Astrocyte (in vitro differentiated cells and primary cell): ENCODE measurements around the gene CLSTN3. TPM values are rescaled to one million over a fixed set of nuclear protein-coding genes. Genes with fewer than 3 reads are reported as not detected.

ENCODE experiments used
- DNase-seq: peaks from one replicate; pipeline ENCODE4 v3.0.0-alpha.2; 2010; ENCODE audit warnings: low read depth
- FAIRE-seq: peaks from 2 replicates; lab custom pipeline; 2011; peaks lifted over from hg19 to GRCh38; lab: Jason Lieb, UNC
- H2AFZ ChIP-seq: 2 replicates; pipeline ENCODE4 v1.6.0; 2012; ENCODE audit warnings: low read depth, low read length, inconsistent platforms
- H3K27ac ChIP-seq: 2 replicates; pipeline ENCODE4 v1.5.1; 2011; ENCODE audit warnings: low read depth, low read length, inconsistent platforms
- H3K27me3 ChIP-seq: 2 replicates; pipeline ENCODE4 v1.6.0; 2011; ENCODE audit warnings: low read length, inconsistent platforms; ENCODE audit not compliant: insufficient read depth
- H3K36me3 ChIP-seq: 2 replicates; pipeline ENCODE4 v1.5.1; 2011; ENCODE audit warnings: low read length, inconsistent platforms; ENCODE audit not compliant: insufficient read depth
- H3K4me1 ChIP-seq: 2 replicates; pipeline ENCODE4 v1.5.1; 2011; ENCODE audit warnings: low read length, inconsistent platforms; ENCODE audit not compliant: insufficient read depth
- H3K4me2 ChIP-seq: 2 replicates; pipeline ENCODE4 v1.6.0; 2012; ENCODE audit warnings: low read length, inconsistent platforms
- H3K4me3 ChIP-seq: 2 replicates; pipeline ENCODE4 v1.5.1; 2011; ENCODE audit warnings: low read depth, mild to moderate bottlenecking, low read length, inconsistent platforms; ENCODE audit not compliant: insufficient read depth
- H3K79me2 ChIP-seq: 2 replicates; pipeline ENCODE4 v1.6.0; 2012; ENCODE audit warnings: mild to moderate bottlenecking, low read length, inconsistent platforms; ENCODE audit not compliant: insufficient read depth
- H3K9ac ChIP-seq: 2 replicates; pipeline ENCODE4 v1.6.0; 2012; ENCODE audit warnings: mild to moderate bottlenecking, low read length, inconsistent platforms
- H3K9me3 ChIP-seq: 2 replicates; pipeline ENCODE4 v1.5.1; 2012; ENCODE audit warnings: low read depth, mild to moderate bottlenecking, low read length, inconsistent platforms; ENCODE audit not compliant: insufficient read depth
- H4K20me1 ChIP-seq: 2 replicates; pipeline ENCODE4 v1.6.0; 2012; ENCODE audit warnings: low read length, inconsistent platforms; ENCODE audit not compliant: insufficient read depth
- H3K27ac Mint-ChIP-seq: one replicate; pipeline ENCODE4 v1.8.0; 2021; ENCODE audit warnings: mild to moderate bottlenecking, mixed read lengths; ENCODE audit not compliant: unreplicated experiment
- H3K27me3 Mint-ChIP-seq: one replicate; pipeline ENCODE4 v1.8.0; 2021; ENCODE audit warnings: low read depth, mixed read lengths; ENCODE audit not compliant: unreplicated experiment
- H3K36me3 Mint-ChIP-seq: one replicate; pipeline ENCODE4 v1.8.0; 2021; ENCODE audit warnings: low read depth, mixed read lengths; ENCODE audit not compliant: unreplicated experiment
- H3K4me1 Mint-ChIP-seq: one replicate; pipeline ENCODE4 v1.8.0; 2021; ENCODE audit warnings: low read depth, mixed read lengths; ENCODE audit not compliant: unreplicated experiment
- H3K4me3 Mint-ChIP-seq: one replicate; pipeline ENCODE4 v1.8.0; 2021; ENCODE audit warnings: mild to moderate bottlenecking, moderate library complexity, mixed read lengths; ENCODE audit not compliant: unreplicated experiment
- H3K9me3 Mint-ChIP-seq: one replicate; pipeline ENCODE4 v1.8.0; 2021; ENCODE audit warnings: mild to moderate bottlenecking, mixed read lengths; ENCODE audit not compliant: unreplicated experiment
- EZH2 ChIP-seq: IDR thresholded peaks from 2 replicates; pipeline ENCODE4 v1.6.1; 2012; ENCODE audit warnings: mild to moderate bottlenecking, low read length, inconsistent platforms; ENCODE audit not compliant: insufficient read depth
- total RNA-seq: library from RNA; stranded (reverse); gene quantifications from 2 replicates; pipeline ENCODE4 v1.2.1, GENCODE V29; 2021
- TF ChIP-seq, protein P1 (sequence below): IDR thresholded peaks from 2 replicates; pipeline ENCODE4 v1.5.1; 2011; ENCODE audit warnings: low read depth, mild to moderate bottlenecking, inconsistent platforms, low read length, moderate library complexity; ENCODE audit not compliant: insufficient read depth

Gene CLSTN3
- total RNA-seq, 1 donor from 2014 or later = 29.6 TPM

DNA sequence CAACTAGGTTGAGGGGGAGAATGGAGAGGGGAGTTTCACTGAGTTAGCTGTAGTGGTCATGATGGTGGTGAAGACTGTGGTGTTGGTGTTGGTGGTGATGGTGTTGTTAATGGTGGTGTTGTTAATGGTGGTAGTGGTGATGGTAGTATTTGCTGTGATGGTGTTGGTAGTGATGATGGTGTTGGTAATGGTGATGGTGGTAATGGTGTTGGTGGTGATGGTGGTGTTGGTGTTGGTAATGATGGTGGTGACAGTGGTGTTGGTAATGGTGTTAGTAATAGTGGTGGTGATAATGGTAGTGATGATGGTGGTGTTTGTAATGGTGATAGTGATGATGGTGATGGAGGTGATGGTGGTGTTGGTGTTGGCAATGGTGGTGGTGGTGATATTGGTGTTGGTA, 47.0 kb upstream of the CLSTN3 start:
- no peak overlapping the region for H3K9ac ChIP-seq
- Mint-ChIP-seq H3K36me3 (no peaks in the 10 kb centered on the region), H3K9me3 (no peaks in the 10 kb centered on the region), H3K27ac (no peak overlapping the region), H3K4me3 (no peak overlapping the region), H3K4me1 (peaks cover 7% of the 10 kb centered on the region), H3K27me3 (peaks cover 13% of the 10 kb centered on the region)
- H3K27ac ChIP-seq = no peak overlapping the region
- H3K79me2 ChIP-seq = no peaks in the 10 kb centered on the region
- H3K4me3 ChIP-seq = no peak overlapping the region
- DNase-seq (no peak), FAIRE-seq (no peak)
- H2AFZ ChIP-seq = no peak overlapping the region
- no peaks in the 10 kb centered on the region for H3K27me3 ChIP-seq
- H3K4me2 ChIP-seq = no peak overlapping the region
- H3K36me3 ChIP-seq = no peaks in the 10 kb centered on the region
- no peaks in the 10 kb centered on the region for H4K20me1 ChIP-seq
- peaks cover 4% of the 10 kb centered on the region for H3K4me1 ChIP-seq
- TF ChIP-seq, protein P1, sequence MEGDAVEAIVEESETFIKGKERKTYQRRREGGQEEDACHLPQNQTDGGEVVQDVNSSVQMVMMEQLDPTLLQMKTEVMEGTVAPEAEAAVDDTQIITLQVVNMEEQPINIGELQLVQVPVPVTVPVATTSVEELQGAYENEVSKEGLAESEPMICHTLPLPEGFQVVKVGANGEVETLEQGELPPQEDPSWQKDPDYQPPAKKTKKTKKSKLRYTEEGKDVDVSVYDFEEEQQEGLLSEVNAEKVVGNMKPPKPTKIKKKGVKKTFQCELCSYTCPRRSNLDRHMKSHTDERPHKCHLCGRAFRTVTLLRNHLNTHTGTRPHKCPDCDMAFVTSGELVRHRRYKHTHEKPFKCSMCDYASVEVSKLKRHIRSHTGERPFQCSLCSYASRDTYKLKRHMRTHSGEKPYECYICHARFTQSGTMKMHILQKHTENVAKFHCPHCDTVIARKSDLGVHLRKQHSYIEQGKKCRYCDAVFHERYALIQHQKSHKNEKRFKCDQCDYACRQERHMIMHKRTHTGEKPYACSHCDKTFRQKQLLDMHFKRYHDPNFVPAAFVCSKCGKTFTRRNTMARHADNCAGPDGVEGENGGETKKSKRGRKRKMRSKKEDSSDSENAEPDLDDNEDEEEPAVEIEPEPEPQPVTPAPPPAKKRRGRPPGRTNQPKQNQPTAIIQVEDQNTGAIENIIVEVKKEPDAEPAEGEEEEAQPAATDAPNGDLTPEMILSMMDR = no peak
- TF ChIP-seq EZH2 = no peak
- H3K9me3 ChIP-seq = peaks cover 6% of the 10 kb centered on the region

- Histone ChIP-seq H3K4me1 (peaks cover 5% of the 10 kb centered on the region), H2AFZ (no peak overlapping the region), H3K27me3 (peaks cover 9% of the 10 kb centered on the region), H3K79me2 (no peaks in the 10 kb centered on the region), H3K9me3 (peaks cover 3% of the 10 kb centered on the region), H3K4me3 (no peak overlapping the region), H3K27ac (no peak overlapping the region), H4K20me1 (no peaks in the 10 kb centered on the region), H3K9ac (no peak overlapping the region), H3K4me2 (no peak overlapping the region), H3K36me3 (no peaks in the 10 kb centered on the region)
- H3K27me3 Mint-ChIP-seq = peaks cover 39% of the 10 kb centered on the region
- H3K4me3 Mint-ChIP-seq = no peak overlapping the region
- H3K4me1 Mint-ChIP-seq = no peaks in the 10 kb centered on the region
- TF ChIP-seq EZH2 = no peak
- TF ChIP-seq, protein P1 = no peak
- peaks cover 2% of the 10 kb centered on the region for H3K36me3 Mint-ChIP-seq
- peaks cover 2% of the 10 kb centered on the region for H3K9me3 Mint-ChIP-seq
- FAIRE-seq (no peak), DNase-seq (no peak)
- no peak overlapping the region for H3K27ac Mint-ChIP-seq
Observed at GRCh38 chr12:7089196-7089871, 40.8 kb upstream of the CLSTN3 start.
